Right cardiac atrium (tissue), 5 donors: ENCODE measurements around the gene CCT8. TPM values are rescaled to one million over a fixed set of nuclear protein-coding genes. Genes with fewer than 3 reads are reported as not detected.
A peak's percentile ranks its signal among the peaks of the same experiment; 100 is the strongest.
"Not testable (repeated sequence)": the region's sequence is repeated elsewhere in the genome, so short reads cannot be mapped to it uniquely, and the experiment has no call there.

Experiments
- ATAC-seq, 2 donors: fragments of 200-7000 bp; cut with Tn5 transposase; one replicate each; pipeline versions ENCODE4 v1.8.0 to v1.9.1; 2020; ENCODE audit warnings: moderate library complexity in 2 of 2, mild to moderate bottlenecking in 1 of 2
- DNase-seq, 3 donors: peaks; one replicate each; pipeline ENCODE4 v3.0.0-alpha.2; 2020
- H3K27ac ChIP-seq: one replicate; pipeline ENCODE4 v1.5.1; 2013; ENCODE audit warnings: mild to moderate bottlenecking, low read length, control low read depth, moderate library complexity
- H3K27me3 ChIP-seq: one replicate; pipeline ENCODE4 v1.6.1; 2013; ENCODE audit not compliant: control insufficient read depth, insufficient read depth
- H3K4me1 ChIP-seq: one replicate; pipeline ENCODE4 v1.6.1; 2013; ENCODE audit warnings: low read length; ENCODE audit not compliant: control insufficient read depth, insufficient read depth
- H3K4me3 ChIP-seq: one replicate; pipeline ENCODE4 v1.5.1; 2013; ENCODE audit warnings: low read length, control low read depth
- H3K9me3 ChIP-seq: one replicate; pipeline ENCODE4 v1.6.1; 2013; ENCODE audit warnings: low read length; ENCODE audit not compliant: control insufficient read depth
- WGBS: extraction: QIAGEN DNeasy Blood & Tissue Kit; methylation state at CpG from one replicate; pipeline ENCODE4 v1.1.7; 2013; 5-methylcytosine and 5-hydroxymethylcytosine counted together
- intact Hi-C, 4 donors: fragments of 100-400 bp; cut with DNase I; formaldehyde crosslinking; loops; one replicate each; pipeline versions ENCODE4 v1.11.0 to v1.14.0; 2022 to 2023
- polyA plus RNA-seq: library from polyadenylated mRNA; stranded (reverse); fragments of 200-250 nt; gene quantifications from one replicate; pipeline ENCODE4 v1.2.3, GENCODE V29; 2013
- total RNA-seq, 4 donors: library from RNA; stranded (reverse); fragmentation: NEBNext Ultra II Directional; extraction: Animal tissue kit (Norgen Biotek cat#: 25700); gene quantifications; one replicate each; pipeline ENCODE4 v1.2.1, GENCODE V29; 2021
- donor health status: healthy with polysubstance abuse.
- donor health status: DM: no; HTN: yes; CAD: no.
- donor health status: DM: no; HTN: no; CAD: no.
- donor health status: DM: no; HTN: yes; CAD: no; lungs with severe emphysema.
- donor health status: DM: yes; HTN: yes; CAD: no.

The CCT8 gene
- total and polyA plus RNA-seq, 5 donors: 98.5 to 138 (median 114) TPM

DNA sequence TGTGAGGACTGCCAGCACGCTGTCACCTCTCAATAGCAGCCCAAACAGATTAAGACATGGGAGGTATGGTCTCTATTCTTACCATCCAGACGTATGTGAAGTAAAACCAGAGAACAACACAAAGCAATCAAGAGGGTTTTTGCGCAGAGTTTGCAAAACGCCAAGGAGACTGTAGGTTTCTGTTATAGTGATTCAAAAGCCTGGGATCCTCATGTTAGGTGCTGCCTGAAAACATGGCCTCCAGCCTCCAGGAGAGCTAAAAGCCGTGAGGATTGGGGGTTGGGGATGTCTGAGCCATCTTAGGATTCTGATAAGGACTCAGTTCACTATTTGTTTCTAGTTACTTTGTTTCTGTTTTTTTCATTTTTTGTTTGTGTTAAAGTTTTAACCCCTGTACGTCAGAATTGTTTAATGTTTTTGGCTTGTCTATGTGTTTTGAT lies 4.2 kb upstream of the CCT8 start:
- Histone ChIP-seq H3K4me3 (peak overlapping the region; percentile 52), H3K27ac (peak overlapping the region; percentile 60), H3K27me3 (no peaks in the 10 kb centered on the region), H3K9me3 (no peaks in the 10 kb centered on the region), H3K4me1 (peaks cover 4% of the 10 kb centered on the region)
- DNase-seq (no peak), ATAC-seq (peak in 1 of 2 donors; percentile 15)
- WGBS: 28% methylated on average over 6 of the region's 6 CpGs
- intact Hi-C loops: no loop called here

DNA sequence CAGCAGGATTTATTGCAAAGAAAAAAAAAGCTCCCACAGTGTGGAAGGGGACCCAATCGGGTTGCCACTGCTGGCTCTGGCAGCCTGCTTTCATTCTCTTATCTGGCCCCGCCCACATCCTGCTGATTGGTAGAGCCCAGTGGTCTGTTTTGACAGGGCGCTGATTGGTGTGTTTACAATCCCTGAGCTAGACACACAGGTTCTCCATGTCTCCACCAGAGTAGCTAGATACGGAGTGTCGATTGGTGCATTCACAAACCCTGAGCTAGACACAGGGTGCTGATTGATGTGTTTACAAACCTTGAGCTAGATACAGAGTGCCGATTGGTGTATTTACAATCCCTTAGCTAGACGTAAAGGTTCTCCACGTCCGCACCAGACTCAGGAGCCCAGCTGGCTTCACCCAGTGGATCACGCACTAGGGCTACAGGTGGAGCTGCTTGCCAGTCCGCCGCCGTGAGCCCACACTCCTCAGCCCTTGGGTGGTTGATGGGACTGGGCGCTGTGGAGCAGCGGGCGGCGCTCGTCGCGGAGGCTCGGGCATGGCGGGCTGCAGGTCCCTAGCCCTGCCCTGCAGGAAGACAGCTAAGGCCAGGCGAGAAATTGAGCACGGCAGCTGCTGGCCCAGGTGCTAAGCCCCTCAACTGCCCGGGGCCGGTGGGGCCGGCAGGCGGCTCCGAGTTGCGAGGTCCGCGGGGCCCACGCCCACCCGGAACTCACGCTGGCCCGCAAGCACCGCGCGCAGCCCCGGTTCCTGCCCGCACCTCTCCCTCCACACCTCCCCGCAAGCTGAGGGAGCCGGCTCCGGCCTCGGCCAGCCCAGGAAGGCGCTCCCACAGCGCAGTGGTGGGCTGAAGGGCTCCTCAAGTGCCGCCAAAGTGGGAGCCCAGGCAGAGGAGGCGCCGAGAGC lies 3.5 kb upstream of the CCT8 start:
- H3K9me3 ChIP-seq, H3K27me3 ChIP-seq, intact Hi-C loops, H3K4me1 ChIP-seq: not testable (repeated sequence)
- H3K4me3 ChIP-seq: peak overlapping the region; percentile 52
- peak in 1 of 2 donors; percentile 5 for ATAC-seq
- WGBS: 23% methylated on average over 50 of the region's 50 CpGs
- DNase-seq: peak; percentile 74 to 87 (median 85)
- H3K27ac ChIP-seq: peak overlapping the region; percentile 60

DNA sequence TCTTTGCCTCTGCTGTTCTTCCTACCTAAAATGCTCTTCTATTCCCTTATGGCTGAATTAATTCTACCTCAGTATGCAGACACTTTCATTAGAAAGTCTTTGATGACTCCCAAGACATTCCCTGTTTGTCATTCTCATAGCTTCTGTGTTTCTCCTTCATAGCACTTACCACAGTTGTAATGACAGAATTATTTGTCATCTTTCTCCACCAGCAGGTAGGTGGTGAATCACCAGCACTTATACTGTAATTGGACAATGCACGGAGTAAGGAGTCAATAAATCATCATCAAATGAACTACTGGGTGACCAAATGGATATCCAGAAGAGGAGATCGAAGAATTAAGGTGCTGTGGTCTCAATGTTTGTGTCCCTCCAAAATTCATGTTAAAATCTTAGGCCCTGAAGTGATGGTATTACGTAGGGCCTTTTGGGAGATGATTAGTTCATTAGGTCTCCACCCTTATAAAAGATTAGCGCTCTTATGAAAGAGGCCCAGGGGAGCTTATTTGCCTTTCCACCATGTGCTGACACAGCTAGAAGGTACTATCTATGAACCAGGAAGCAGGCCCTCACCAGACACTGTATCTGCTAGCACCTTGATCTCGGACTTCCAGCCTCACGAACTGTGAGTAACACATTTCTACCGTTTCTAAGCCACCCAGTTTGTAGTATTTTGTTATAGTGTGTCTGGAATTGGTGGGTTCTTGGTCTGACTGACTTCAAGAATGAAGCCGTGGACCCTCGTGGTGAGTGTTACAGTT lies 2.4 kb upstream of the CCT8 start:
- no peak for DNase-seq
- no peak for ATAC-seq
- H3K4me1 ChIP-seq: peaks cover 10% of the 10 kb centered on the region
- H3K4me3 ChIP-seq: no peak overlapping the region
- 91% methylated on average over 9 of the region's 9 CpGs for WGBS
- no peaks in the 10 kb centered on the region for H3K9me3 ChIP-seq
- intact Hi-C loops: no loop called here
- no peak overlapping the region for H3K27ac ChIP-seq
- no peaks in the 10 kb centered on the region for H3K27me3 ChIP-seq

DNA sequence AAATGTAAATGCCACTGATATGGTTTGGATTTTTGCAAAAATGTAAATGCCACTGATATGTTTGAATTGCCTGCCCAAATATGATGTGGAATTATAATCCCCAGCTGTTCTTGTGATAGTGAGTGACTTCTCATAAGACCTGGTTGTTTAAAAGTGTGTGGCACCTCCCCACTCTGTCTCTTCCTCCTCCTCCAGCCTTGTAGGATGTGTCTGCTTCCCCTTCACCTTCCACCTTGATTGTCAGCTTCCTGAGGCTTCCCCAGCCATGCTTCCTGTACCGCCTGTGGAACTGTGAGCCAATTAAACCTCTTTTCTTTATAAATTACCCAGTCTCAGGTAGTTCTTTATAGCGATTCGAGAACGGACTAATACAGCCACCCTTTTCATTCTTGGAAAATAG lies 1.3 kb upstream of the CCT8 start:
- Histone ChIP-seq H3K4me1 (peaks cover 10% of the 10 kb centered on the region), H3K27ac (no peak overlapping the region), H3K9me3 (no peaks in the 10 kb centered on the region), H3K4me3 (no peak overlapping the region), H3K27me3 (no peaks in the 10 kb centered on the region)
- intact Hi-C loops: no loop called here
- no peak for ATAC-seq
- 92% methylated on average over 4 of the region's 4 CpGs for WGBS
- DNase-seq: no peak

DNA sequence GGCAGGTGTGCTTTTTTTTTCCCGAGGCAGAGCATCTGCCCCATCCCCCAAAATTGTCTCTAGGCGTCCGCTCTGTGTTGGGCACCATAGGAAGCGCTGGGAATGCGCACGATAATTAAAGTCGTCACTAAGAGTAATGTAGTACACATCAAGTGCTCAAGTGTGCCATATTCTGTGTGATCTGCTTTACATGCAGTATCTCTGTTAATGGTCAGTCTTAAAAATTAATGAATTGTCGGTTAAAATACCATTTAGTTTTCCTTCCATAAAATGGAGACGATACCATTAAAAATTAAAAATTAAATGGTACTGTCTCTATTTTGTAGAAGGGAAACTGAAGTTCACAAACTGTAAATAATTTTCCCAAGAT lies 544 bp upstream of the CCT8 start:
- peak overlapping the region; percentile 98 for H3K27ac ChIP-seq
- peaks cover 8% of the 10 kb centered on the region for H3K4me1 ChIP-seq
- 11% methylated on average over 9 of the region's 9 CpGs for WGBS
- H3K27me3 ChIP-seq: no peaks in the 10 kb centered on the region
- DNase-seq (no peak), ATAC-seq (peak; percentile 54 to 58)
- peak overlapping the region; percentile 85 for H3K4me3 ChIP-seq
- intact Hi-C loops: no loop called here
- no peaks in the 10 kb centered on the region for H3K9me3 ChIP-seq

DNA sequence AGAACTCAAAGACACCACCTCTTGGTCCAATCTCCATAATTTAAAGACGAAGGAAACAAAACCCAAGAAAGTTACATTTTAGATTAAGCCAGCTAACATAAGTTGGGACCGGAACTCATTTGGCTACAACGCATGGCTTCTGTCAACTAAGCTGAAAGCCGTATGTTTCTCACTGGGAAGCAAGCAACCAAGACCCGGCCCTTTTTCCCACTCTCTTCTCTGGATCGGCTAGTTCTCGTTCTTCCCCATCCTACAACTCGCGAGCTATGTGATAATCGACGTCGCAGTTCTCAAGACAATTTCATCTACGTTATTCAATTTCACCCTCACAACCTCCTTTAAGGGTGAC lies 601 bp downstream of the CCT8 start:
- intact Hi-C loops: no loop called here
- peak in 1 of 2 donors; percentile 1 for ATAC-seq
- H3K4me1 ChIP-seq: peaks cover 5% of the 10 kb centered on the region

DNA sequence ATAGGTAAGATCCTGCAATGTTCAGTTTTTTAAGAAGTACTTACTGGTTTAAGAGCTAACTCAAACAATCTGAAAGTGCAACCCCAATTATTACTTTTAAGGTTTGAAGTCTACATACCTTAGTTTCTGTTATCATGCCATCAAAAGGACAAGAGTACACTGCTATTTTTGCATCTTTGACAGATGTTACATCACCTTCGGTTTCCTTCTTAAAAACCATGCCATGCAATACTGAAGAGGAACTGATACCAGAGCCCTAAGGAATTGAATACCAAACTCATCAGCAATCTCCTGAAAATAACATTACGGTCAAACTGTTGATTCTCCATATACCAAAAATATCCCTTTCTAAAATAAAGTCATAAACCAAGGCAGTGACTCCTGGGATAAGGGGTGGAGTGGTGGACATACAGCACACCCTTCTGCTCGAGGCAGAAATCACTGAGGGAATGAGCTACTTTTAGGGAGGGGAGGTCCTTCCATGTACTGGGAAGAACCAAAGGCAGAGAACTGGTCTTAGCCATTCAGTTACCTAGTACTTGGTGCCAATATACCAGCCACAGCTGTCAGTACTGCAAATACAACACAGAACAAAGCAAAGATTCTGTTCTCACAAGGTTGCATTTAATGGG lies 8.5 kb downstream of the CCT8 start:
- intact Hi-C loops: no loop called here
- H3K4me1 ChIP-seq: no peaks in the 10 kb centered on the region
- ATAC-seq (peak in 1 of 2 donors; percentile 25), DNase-seq (no peak)
- no peak overlapping the region for H3K27ac ChIP-seq
- no peaks in the 10 kb centered on the region for H3K9me3 ChIP-seq
- 62% methylated on average over 3 of the region's 3 CpGs for WGBS
- H3K4me3 ChIP-seq: no peak overlapping the region
- no peaks in the 10 kb centered on the region for H3K27me3 ChIP-seq

More for the DNA sequence above, 601 bp downstream of the CCT8 start:
- Histone ChIP-seq H3K27me3 (no peaks in the 10 kb centered on the region), H3K27ac (peak overlapping the region; percentile 94), H3K9me3 (no peaks in the 10 kb centered on the region), H3K4me3 (peak overlapping the region; percentile 96)
- 0% methylated on average over 13 of the region's 13 CpGs for WGBS
- DNase-seq: no peak

DNA sequence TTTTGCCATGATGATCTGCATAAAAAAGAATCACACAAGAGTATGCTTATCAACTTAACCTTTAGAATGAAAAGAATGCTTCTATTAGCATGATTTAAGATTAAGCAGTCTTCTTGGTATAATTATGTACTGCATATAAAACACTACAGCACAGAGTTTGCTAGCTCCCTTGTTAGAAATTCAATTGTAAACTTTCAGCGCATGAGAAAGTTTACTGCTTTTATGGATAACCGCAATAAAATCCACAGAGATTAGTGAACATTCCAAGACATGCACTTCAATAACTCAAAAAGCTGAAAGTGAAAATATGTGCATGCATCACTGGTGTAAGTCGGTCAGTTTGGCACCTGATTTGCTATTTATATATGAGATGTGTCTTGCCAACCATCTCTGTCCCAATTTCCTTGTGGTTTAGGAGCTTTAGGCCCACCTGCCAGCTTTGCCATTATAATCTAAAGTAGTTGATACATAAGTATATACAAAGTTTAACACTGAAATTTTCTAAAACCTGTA lies 16.9 kb downstream of the CCT8 start:
- WGBS: 83% methylated on average over 3 of the region's 3 CpGs
- intact Hi-C loops: no loop called here
- H3K27me3 ChIP-seq: no peaks in the 10 kb centered on the region
- ATAC-seq: no peak
- H3K27ac ChIP-seq: no peak overlapping the region
- no peak overlapping the region for H3K4me3 ChIP-seq
- no peaks in the 10 kb centered on the region for H3K9me3 ChIP-seq
- no peaks in the 10 kb centered on the region for H3K4me1 ChIP-seq
- no peak for DNase-seq

DNA sequence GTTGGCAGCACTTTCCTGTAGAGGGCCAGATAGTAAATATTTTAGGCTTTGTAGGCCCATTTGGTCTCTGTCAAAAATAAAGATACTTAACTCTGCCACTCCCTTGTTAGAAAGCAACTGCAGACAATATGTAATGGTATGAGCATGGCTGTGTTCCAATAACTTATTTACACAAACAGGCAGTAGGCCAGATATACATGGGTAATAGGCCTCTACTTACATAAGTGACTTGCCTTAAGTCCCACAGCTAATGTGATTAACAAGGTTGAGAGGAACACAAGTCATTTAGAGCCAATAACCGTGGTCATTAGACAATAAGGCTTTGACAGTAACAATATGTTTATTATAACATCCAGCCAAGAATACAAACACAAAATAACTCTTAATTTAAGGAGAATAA lies 17.4 kb downstream of the CCT8 start:
- Histone ChIP-seq H3K27ac (no peak overlapping the region), H3K4me3 (no peak overlapping the region), H3K27me3 (no peaks in the 10 kb centered on the region), H3K9me3 (no peaks in the 10 kb centered on the region), H3K4me1 (no peaks in the 10 kb centered on the region)
- ATAC-seq (no peak), DNase-seq (no peak)
- intact Hi-C loops: no loop called here
- WGBS: 71% methylated on average over 1 of the region's 1 CpG

DNA sequence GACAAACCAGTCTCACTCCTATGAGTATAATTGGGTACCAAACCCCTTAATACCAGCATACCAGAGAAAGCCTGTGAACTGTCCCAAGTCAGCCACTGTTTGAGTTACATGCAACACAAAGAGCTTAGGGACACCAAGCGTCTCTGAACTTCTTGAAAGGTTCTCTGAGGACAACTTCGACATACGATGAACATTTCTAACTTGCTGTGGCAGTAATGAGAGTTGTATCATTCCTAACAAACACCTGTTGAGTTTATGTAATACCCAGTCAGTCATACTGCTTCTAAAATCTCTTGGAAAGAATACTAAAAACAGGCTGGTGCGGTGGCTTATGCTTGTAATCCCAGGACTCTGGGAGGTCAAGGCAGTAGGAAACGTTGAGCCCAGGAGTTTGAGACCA lies 18.4 kb downstream of the CCT8 start:
- Histone ChIP-seq H3K4me3 (no peak overlapping the region), H3K4me1 (no peaks in the 10 kb centered on the region), H3K9me3 (no peaks in the 10 kb centered on the region), H3K27me3 (no peaks in the 10 kb centered on the region), H3K27ac (no peak overlapping the region)
- intact Hi-C loops: no loop called here
- ATAC-seq: no peak
- no peak for DNase-seq
- 88% methylated on average over 5 of the region's 5 CpGs for WGBS

DNA sequence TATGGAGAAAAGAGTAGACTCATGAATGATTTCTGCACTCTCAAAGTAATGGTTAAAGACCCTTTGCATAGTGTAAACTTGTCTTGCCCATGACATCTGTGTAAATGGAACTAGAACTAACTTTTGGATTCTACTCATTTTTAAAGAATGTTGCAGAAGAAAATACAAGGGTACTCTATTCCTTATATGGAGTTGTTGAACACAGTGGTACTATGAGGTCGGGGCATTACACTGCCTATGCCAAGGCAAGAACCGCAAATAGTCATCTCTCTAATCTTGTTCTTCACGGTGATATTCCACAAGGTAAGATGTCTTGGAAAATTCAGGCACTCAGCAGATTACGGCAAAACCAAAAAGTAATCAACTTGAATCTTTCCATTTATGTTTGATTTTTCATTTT lies 19.8 kb downstream of the CCT8 start:
- no peaks in the 10 kb centered on the region for H3K9me3 ChIP-seq
- H3K27ac ChIP-seq: no peak overlapping the region
- no peak for ATAC-seq
- intact Hi-C loops: no loop called here
- no peaks in the 10 kb centered on the region for H3K4me1 ChIP-seq
- 85% methylated on average over 4 of the region's 4 CpGs for WGBS
- H3K27me3 ChIP-seq: no peaks in the 10 kb centered on the region
- DNase-seq: no peak
- no peak overlapping the region for H3K4me3 ChIP-seq
